H9 (cell line): ENCODE measurements around the gene PLCB1. TPM values are rescaled to one million over a fixed set of nuclear protein-coding genes. Genes with fewer than 3 reads are reported as not detected.

Source experiments
- DNase-seq: peaks from one replicate; pipeline ENCODE4 v3.0.0-alpha.2; 2017
- H2AFZ ChIP-seq: one replicate; pipeline ENCODE4 v1.6.1; 2013; ENCODE audit warnings: mild to moderate bottlenecking, low read length, control low read depth, moderate library complexity
- H2AK5ac ChIP-seq: 2 replicates; pipeline ENCODE4 v1.6.1; 2013; ENCODE audit warnings: low read length, control low read depth, mixed read lengths; ENCODE audit not compliant: insufficient read length
- H2BK120ac ChIP-seq: one replicate; pipeline ENCODE4 v1.6.1; 2013; ENCODE audit warnings: low read depth, mild to moderate bottlenecking, low read length, control low read depth, inconsistent platforms; ENCODE audit not compliant: poor library complexity, severe bottlenecking
- H2BK12ac ChIP-seq: 2 replicates; pipeline ENCODE4 v1.6.1; 2013; ENCODE audit warnings: low read length, control low read depth, mixed read lengths, low read depth; ENCODE audit not compliant: insufficient read length
- H2BK15ac ChIP-seq: 2 replicates; pipeline ENCODE4 v1.6.1; 2013; ENCODE audit warnings: low read depth, low read length, control low read depth
- H2BK20ac ChIP-seq: one replicate; pipeline ENCODE4 v1.6.1; 2013; ENCODE audit warnings: low read depth, mild to moderate bottlenecking, low read length, control low read depth, inconsistent platforms; ENCODE audit not compliant: poor library complexity, severe bottlenecking
- H2BK5ac ChIP-seq: 2 replicates; pipeline ENCODE4 v1.6.1; 2013; ENCODE audit warnings: low read length, control low read depth, mixed read lengths; ENCODE audit not compliant: insufficient read length
- H3K14ac ChIP-seq: 2 replicates; pipeline ENCODE4 v1.6.1; 2013; ENCODE audit warnings: low read length, control low read depth; ENCODE audit not compliant: insufficient read depth
- H3K18ac ChIP-seq: 2 replicates; pipeline ENCODE4 v1.6.1; 2013; ENCODE audit warnings: low read depth, mild to moderate bottlenecking, mixed read lengths, low read length, control low read depth; ENCODE audit not compliant: insufficient read length
- H3K23ac ChIP-seq: 2 replicates; pipeline ENCODE4 v1.6.1; 2013; ENCODE audit warnings: low read length, control low read depth, mixed read lengths, low read depth; ENCODE audit not compliant: insufficient read length
- H3K23me2 ChIP-seq: 2 replicates; pipeline ENCODE4 v1.6.1; 2013; ENCODE audit warnings: low read depth, mild to moderate bottlenecking, mixed read lengths, low read length, control low read depth; ENCODE audit not compliant: insufficient read length, poor library complexity, severe bottlenecking
- H3K27ac ChIP-seq: 2 replicates; pipeline ENCODE4 v1.5.1; 2013; ENCODE audit warnings: low read length, control low read depth, mixed read lengths, low read depth; ENCODE audit not compliant: insufficient read length
- H3K27me3 ChIP-seq: 2 replicates; pipeline ENCODE4 v1.6.1; 2013; ENCODE audit warnings: low read length, control low read depth, inconsistent platforms; ENCODE audit not compliant: insufficient read depth
- H3K4ac ChIP-seq: 2 replicates; pipeline ENCODE4 v1.6.1; 2013; ENCODE audit warnings: low read depth, mild to moderate bottlenecking, control low read depth, inconsistent platforms, low read length, moderate library complexity
- H3K4me1 ChIP-seq: 2 replicates; pipeline ENCODE4 v1.6.1; 2013; ENCODE audit warnings: low read length, control low read depth, inconsistent platforms; ENCODE audit not compliant: insufficient read depth
- H3K4me2 ChIP-seq: 2 replicates; pipeline ENCODE4 v1.6.1; 2013; ENCODE audit warnings: low read length, control low read depth, mixed read lengths; ENCODE audit not compliant: insufficient read length, insufficient read depth
- H3K56ac ChIP-seq: 2 replicates; pipeline ENCODE4 v1.6.1; 2013; ENCODE audit warnings: low read depth, mild to moderate bottlenecking, mixed read lengths, low read length, control low read depth; ENCODE audit not compliant: insufficient read length
- H3K79me1 ChIP-seq: 2 replicates; pipeline ENCODE4 v1.6.1; 2013; ENCODE audit warnings: low read depth, mild to moderate bottlenecking, moderate library complexity, low read length, control low read depth, inconsistent platforms; ENCODE audit not compliant: insufficient read depth, poor library complexity, severe bottlenecking
- H3K79me2 ChIP-seq: 2 replicates; pipeline ENCODE4 v1.6.1; 2013; ENCODE audit warnings: low read length, control low read depth, inconsistent platforms; ENCODE audit not compliant: insufficient read depth
- H3K9ac ChIP-seq: 2 replicates; pipeline ENCODE4 v1.6.1; 2013; ENCODE audit warnings: low read length, control low read depth, mixed read lengths; ENCODE audit not compliant: insufficient read length; ENCODE audit errors: extremely low read depth
- H3K9me3 ChIP-seq: one replicate; pipeline ENCODE4 v1.6.1; 2013; ENCODE audit warnings: low read depth, low read length, inconsistent platforms; ENCODE audit not compliant: control insufficient read depth
- H3T11ph ChIP-seq: one replicate; pipeline ENCODE4 v1.6.1; 2013; ENCODE audit warnings: mild to moderate bottlenecking, low read length, control low read depth, inconsistent platforms
- H4K20me1 ChIP-seq: one replicate; pipeline ENCODE4 v1.6.1; 2013; ENCODE audit not compliant: control insufficient read depth, insufficient read length, insufficient read depth
- H4K5ac ChIP-seq: 2 replicates; pipeline ENCODE4 v1.6.1; 2013; ENCODE audit warnings: low read depth, mild to moderate bottlenecking, mixed read lengths, low read length, control low read depth; ENCODE audit not compliant: insufficient read length
- H4K8ac ChIP-seq: replicated peaks from 2 replicates; pipeline ENCODE4 v1.6.1; 2013; ENCODE audit warnings: low read length, control low read depth, mixed read lengths, low read depth; ENCODE audit not compliant: insufficient read length
- H4K91ac ChIP-seq: 2 replicates; pipeline ENCODE4 v1.6.1; 2013; ENCODE audit warnings: low read depth, mild to moderate bottlenecking, moderate library complexity, mixed read lengths, low read length, control low read depth; ENCODE audit not compliant: insufficient read length
- H3K27ac Mint-ChIP-seq, 3 experiments: 2 replicates in 2 of 3; 3 replicates in 1 of 3; pipeline ENCODE4 v1.8.0; 2020 to 2021; ENCODE audit warnings: mixed read lengths in 3 of 3, mild to moderate bottlenecking in 1 of 3, moderate library complexity in 1 of 3
- H3K27me3 Mint-ChIP-seq: 2 replicates; pipeline ENCODE4 v1.8.0; 2021; ENCODE audit warnings: low read depth, mild to moderate bottlenecking, moderate library complexity, mixed read lengths
- H3K36me3 Mint-ChIP-seq, 3 experiments: 2 replicates in 2 of 3; 3 replicates in 1 of 3; pipeline ENCODE4 v1.8.0; 2020 to 2021; ENCODE audit warnings: low read depth in 3 of 3, mixed read lengths in 3 of 3; ENCODE audit not compliant: insufficient read depth in 1 of 3
- H3K4me1 Mint-ChIP-seq, 2 experiments: 2 replicates each; pipeline ENCODE4 v1.8.0; 2020; ENCODE audit warnings: mixed read lengths in 2 of 2
- H3K4me3 Mint-ChIP-seq, 2 experiments: 2 replicates in 1 of 2; 3 replicates in 1 of 2; pipeline ENCODE4 v1.8.0; 2020 to 2021; ENCODE audit warnings: mild to moderate bottlenecking in 2 of 2, mixed read lengths in 2 of 2, moderate library complexity in 1 of 2
- H3K9me3 Mint-ChIP-seq, 2 experiments: 2 replicates in 1 of 2; 3 replicates in 1 of 2; pipeline ENCODE4 v1.8.0; 2020; ENCODE audit warnings: mild to moderate bottlenecking in 2 of 2, mixed read lengths in 2 of 2, moderate library complexity in 1 of 2
- CTCF ChIP-seq: fragments of 200-600 bp; sonication (generic); conservative IDR thresholded peaks from 3 replicates; pipeline ENCODE4 v1.8.0; 2021; ENCODE audit warnings: antibody characterized with exemption, mild to moderate bottlenecking
- WGBS: extraction: QIAGEN DNeasy Blood & Tissue Kit; methylation state at CpG from one replicate; pipeline ENCODE4 v1.1.7; 2013; ENCODE audit warnings: missing lambda C conversion rate, low lambda C conversion rate, mixed read lengths; ENCODE audit not compliant: insufficient read length; ENCODE audit errors: extremely low coverage; 5-methylcytosine and 5-hydroxymethylcytosine counted together
- total RNA-seq: library from RNA; stranded (reverse); gene quantifications from 2 replicates; pipeline ENCODE4 v1.2.1, GENCODE V29; 2021

PLCB1 gene
- total RNA-seq, 1 experiment from 2014 or later = 11.5 TPM

- H3K36me3 Mint-ChIP-seq = no peaks in the 10 kb centered on the region
- H3K9me3 ChIP-seq = no peaks in the 10 kb centered on the region
Observed at GRCh38 chr20:8413691-8414090, 281.6 kb downstream of the PLCB1 start.

More at GRCh38 chr20:8413691-8414090, 281.6 kb downstream of the PLCB1 start:
- Mint-ChIP-seq H3K4me3 (no peak overlapping the region), H3K27ac (no peak overlapping the region), H3K27me3 (no peaks in the 10 kb centered on the region), H3K4me1 (no peaks in the 10 kb centered on the region), H3K9me3 (no peaks in the 10 kb centered on the region)
- Histone ChIP-seq H3K79me1 (no peaks in the 10 kb centered on the region), H4K20me1 (no peaks in the 10 kb centered on the region), H3K4me1 (no peaks in the 10 kb centered on the region), H2BK15ac (no peak overlapping the region), H2AFZ (no peak overlapping the region), H2BK20ac (no peak overlapping the region), H2AK5ac (no peak overlapping the region), H3K4ac (no peak overlapping the region), H3K27me3 (no peaks in the 10 kb centered on the region), H4K91ac (no peak overlapping the region), H4K8ac (no peak overlapping the region), H3K9ac (no peak overlapping the region), H3K79me2 (no peaks in the 10 kb centered on the region), H2BK5ac (no peak overlapping the region), H3K23me2 (no peaks in the 10 kb centered on the region), H3K14ac (no peak overlapping the region), H3T11ph (no peak overlapping the region), H2BK12ac (no peak overlapping the region), H2BK120ac (no peak overlapping the region), H3K4me2 (no peak overlapping the region), H3K27ac (no peak overlapping the region), H4K5ac (no peak overlapping the region), H3K18ac (no peak overlapping the region), H3K23ac (no peak overlapping the region), H3K56ac (no peak overlapping the region)
- no CpG with 5 or more reads among the region's 2 CpGs for WGBS
- DNase-seq = no peak
- TF ChIP-seq CTCF = no peak
